HG03457 (cell line): ENCODE measurements around the gene DCANP1.

Experiments
- ATAC-seq: cut with Tn5 transposase; IDR thresholded peaks from one replicate; pipeline ENCODE4 v1.9.1; 2021; ENCODE audit warnings: moderate number of reproducible peaks; ENCODE audit not compliant: unreplicated experiment

Gene DCANP1

DNA sequence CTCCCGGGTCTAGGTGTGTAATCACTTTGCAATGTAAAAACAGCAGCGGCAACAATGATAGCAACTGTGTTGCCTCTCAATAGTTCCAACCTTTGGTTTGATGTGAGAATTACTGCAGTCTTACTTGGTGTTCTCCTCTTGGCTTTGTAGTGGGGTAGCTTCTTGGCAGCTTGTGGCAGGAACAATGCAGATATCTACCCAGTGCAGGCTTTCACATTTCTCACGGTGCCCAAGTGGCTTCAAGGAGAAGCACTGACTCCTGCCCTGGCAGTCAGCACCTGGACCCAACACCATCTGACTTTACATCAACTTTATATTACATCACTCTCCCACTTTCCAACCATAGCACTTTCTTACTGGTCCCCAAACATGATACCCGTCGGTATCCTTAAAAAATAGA is 33.4 kb upstream of the DCANP1 start:
- ATAC-seq, result no peak

DNA sequence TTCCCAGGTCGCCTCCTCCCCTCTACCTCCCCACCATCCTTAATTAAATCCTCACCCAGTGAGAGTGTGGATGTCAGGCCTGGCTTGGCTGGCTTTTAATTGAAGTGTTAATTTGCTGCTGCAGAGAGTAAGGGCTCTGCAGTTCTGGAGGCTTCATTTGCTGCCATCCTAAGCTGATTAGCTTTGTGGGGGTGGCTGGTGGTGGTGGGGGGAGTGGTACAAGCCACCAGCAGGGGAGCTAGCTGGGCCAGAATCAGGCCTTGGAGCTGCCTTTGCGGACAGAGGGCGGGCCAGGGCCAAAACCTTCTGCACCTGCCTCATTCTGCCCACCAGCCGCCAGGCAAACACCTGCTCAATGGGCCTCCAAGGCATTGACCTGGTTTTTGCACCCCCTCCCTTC is 31.8 kb upstream of the DCANP1 start:
- ATAC-seq, result no peak

DNA sequence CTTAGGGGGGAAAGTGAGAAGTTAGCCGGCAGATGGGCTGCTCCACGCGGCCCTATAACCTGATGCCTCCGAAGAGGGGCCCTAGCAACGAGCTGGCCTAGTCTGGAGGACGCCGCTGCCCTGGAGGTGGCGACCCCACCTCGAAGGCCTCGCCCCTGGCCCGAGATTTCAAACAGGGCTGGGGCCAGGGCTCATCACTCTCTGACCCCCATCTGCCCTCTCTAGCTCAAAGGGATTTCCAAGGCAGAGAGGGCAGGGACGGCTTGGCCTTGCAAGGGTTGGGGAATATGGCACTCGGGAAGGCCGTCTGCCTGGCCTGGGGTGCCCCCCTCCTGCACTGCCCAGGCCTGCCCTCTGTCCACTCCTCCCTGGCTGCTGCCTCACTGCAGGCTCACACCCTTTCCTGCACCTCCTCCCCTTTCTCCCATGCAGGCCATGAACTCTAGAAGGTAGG is 30.5 kb upstream of the DCANP1 start:
- no peak for ATAC-seq

DNA sequence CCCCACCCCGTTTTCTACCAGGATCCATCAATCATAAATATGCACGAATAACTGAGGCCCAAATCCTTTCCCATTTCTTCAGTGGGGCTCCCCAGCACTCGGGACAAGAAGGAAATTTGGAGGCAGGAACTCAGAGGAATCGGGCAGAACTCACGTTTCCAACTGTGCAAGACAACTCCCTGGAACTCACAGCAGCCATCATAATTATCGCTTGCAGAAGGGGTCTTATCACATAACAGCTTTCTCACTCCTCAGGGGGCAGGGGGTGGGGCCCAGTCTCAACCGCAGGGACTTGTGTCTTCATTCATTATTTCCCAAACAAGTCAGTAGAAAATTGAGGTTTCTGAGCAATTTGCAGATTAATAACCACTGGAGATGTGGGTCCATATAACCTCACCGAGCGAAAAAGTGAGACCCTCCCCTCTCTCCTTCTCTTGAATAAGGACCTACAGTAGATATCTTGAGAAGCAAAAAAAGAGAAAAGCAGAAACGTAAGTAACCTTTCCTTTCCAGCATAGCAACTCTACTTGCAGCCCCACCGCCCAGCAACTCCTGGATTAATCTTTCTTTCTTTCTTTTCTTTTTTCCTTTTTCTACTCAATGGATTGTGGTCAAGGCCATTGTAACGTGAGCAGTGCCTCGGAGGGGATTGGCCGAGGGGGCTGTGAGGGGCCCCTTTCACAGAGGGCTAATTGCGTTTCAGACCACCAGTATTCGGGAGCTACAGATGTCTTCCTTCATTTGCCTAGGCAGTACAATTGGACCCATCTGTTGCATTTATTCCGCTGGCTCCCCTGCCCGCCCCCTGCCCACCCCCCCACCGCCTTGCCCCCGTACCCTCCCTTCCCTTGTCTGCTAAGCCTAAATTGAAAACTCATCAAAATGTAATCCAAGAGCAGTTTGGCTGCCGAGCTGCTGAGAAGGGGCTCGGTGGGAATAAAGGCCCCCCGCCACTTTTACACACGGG is 29.8 kb upstream of the DCANP1 start:
- no peak for ATAC-seq

DNA sequence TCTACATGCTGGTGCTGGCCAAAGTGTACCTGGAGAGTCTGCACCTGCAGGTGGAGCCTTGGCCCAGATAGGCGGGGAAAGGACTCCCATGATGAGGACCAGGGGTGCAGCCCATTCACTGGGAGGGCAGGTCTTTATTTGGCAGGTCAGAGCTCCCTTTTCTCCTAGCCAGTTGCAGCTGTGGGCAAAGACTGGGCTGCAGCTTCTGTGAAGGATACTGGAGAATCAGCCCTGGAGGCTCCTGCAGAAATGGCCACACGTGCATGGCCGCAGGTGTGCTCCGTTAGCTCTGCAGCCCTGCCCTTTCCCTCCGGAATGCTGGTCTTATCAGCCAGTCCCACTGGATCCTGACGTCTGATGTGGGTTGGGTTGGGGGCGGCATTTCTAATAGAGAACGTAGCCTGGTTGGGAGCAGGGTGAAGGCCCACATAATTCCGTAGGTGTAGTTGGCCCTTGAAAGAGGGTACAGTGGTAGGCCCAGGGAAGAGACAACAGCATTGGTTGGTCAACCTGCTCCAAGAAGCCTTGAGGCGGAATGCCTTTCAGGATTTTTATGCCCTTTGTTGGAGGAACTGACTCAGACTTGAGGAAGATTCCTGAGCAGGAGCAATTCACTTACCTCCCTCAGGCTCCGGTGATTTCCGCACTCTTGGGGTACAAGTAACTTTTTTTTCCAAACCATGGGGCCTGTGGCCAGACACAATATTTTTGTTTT is 27.0 kb upstream of the DCANP1 start:
- ATAC-seq, result no peak

DNA sequence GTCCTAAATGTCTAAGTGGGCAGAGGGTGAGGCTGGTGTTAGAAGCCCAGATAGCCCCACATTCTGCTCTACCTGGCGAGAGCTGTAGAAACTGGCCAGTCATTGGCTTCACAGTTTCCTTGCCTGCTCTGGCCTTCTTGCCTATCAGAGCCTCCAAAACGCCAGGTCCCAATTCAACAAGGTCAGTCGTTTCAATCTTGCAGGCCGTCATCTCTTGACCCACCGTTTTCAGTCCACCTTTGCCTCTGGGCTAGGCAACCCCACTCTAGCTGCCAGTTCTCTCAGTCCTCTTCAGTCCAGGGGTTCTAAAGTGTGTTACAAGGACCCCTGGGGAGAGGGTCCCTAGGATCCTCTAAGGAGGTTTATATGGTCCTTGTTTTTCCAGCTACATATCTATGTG is 25.0 kb upstream of the DCANP1 start:
- no peak for ATAC-seq

DNA sequence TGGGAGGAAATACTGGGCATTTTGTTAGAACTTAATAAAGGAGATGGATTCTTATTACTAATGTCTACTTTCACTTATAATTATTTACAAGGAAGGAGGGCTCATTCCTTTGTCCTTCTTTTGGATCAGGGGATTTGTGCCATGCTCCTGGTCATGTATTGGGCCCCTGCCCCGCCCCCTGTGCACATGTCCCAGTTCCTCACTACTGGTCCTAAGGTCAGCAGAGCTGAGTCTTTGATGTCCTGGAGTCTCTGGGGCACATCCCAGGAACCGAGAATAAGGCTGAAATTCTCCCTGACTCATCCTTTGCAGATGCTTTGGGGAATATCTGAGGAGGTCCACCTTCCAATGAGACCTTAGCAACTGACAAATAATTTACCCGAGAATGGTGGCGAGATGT is 24.6 kb upstream of the DCANP1 start:
- ATAC-seq, result no peak

DNA sequence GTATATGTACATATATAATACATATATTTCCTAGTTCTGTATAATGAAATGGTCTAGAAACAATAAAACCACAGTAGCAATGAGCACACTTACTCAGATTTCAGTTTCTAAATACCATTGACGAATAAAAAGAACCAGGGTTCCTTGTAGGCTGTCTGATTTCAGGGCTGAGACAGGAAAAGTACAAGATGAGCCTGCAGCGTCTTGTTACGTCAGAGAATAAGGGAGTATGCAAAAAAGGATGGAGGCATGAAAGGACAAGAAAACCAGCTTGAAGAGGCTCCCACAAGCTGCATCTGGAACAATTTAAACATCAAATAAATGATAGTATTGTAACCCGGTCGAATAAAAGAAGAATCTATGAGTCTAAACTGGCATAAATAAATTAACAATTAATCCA is 22.8 kb upstream of the DCANP1 start:
- ATAC-seq, result no peak

DNA sequence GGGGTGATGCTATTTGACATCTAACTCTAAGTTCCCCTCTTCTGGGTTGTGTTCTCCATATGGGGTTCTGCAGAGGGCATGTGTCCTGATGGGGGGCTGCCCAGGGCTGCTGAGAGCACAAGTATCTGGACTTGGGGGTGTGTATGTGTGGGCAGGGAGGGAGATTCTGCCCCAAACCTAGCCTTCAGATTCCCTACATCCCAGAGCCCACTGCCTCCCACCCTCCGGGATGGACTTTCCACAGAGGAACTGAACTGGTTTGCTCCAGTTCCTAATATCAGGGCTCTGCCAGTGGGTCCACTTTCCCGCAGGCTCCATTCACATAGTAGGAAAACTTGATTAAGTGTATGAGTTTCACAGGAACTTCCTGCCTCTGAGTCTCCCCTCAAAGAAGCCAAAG is 21.4 kb upstream of the DCANP1 start:
- no peak for ATAC-seq

DNA sequence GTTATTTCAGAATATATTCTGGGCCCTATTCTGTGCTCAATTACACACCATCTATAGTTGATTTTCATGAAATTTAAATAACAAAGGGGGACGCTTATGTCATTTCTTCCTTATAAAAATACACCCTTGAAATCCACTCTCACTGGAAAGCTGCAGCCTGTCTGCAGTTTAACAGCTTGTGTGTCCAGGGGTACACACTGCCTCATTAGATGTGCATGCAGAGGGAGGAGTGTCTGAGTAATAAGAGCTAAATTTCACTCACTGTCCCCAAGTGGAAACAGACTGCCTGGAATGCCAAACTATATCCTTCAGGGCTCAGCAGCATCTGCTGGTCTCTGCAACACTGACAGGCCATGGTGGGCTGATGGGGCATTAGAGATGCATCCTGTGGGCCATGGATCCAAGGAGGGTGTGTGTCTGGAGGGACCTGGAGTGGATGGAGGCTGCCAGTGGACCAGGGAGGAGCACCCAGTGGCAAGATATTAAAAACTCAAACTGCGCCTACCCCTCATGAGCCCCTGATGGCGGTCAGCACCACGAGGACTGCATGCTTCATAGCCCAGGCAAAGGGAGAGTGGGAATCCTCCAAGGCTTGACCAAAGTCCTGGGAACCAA is 20.8 kb upstream of the DCANP1 start:
- ATAC-seq, result no peak

DNA sequence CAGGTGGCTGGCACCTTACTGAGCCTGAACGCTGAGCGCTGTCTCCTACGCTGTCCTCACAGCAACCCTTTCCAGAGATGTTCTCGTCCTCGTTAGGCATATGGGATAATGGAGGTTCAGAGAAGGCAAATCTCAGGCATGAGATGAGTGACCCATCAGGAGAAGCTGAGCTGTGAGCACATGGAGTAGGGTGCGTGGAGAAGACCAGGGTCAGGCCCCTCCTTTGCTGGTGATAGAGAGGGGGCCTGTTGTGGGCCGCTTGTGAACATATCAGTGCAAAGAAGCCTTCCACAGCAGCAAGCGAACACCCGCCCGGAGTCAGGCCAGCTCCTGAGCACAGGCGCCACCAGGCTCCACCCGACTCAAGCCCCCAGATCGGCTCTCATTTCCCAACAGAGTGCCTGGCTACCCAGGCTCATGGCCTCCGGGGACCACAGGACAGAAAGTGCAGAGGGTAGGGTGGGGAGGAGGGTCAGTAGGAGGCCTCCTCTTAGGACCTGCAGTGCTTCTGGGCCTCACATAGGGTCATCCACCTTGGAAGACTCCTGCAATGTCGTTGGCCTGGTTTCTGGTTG is 20.0 kb upstream of the DCANP1 start:
- no peak for ATAC-seq

DNA sequence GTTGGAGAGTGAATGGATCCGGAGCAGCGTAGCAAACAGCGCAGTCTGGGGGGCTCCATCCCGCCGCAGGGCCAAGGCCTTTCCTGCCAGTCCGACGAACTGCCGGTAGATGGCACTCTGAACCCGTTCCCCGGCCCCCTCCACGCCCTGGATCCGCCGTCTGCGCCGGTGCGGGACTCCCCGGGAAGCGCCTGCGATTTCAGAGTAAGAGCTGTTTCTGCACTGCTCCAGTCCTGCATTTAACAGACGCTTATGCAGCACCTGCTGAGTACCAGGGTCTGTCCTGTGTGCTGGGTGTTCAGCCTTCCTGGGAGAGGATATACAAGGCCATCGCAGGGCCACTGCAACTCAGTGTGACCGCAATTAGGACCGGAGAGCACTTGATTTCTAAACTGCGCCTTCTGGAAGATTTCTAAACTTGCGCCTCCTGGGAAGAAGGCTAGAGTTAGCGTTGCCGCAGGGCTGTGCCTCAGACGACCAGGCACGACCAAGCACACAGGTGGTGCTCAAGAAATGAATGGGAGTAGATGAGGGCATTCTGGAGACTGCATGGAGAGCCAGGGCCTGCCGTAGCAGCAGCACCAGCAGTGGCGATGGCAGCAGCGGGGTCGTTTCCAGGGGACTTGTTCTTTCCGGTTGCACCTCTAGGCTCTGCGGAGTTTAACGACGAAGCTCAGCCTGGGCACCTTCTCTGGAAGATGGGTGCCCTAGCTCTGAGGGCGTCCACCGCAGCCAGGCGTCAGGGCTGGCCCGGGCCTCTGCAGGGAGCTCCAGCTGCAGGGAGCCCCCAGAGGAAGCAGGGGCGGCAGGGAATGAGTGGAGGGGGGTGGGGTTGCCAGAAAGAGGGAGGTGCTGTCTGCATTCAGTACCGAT is 19.3 kb upstream of the DCANP1 start:
- ATAC-seq, result no peak

DNA sequence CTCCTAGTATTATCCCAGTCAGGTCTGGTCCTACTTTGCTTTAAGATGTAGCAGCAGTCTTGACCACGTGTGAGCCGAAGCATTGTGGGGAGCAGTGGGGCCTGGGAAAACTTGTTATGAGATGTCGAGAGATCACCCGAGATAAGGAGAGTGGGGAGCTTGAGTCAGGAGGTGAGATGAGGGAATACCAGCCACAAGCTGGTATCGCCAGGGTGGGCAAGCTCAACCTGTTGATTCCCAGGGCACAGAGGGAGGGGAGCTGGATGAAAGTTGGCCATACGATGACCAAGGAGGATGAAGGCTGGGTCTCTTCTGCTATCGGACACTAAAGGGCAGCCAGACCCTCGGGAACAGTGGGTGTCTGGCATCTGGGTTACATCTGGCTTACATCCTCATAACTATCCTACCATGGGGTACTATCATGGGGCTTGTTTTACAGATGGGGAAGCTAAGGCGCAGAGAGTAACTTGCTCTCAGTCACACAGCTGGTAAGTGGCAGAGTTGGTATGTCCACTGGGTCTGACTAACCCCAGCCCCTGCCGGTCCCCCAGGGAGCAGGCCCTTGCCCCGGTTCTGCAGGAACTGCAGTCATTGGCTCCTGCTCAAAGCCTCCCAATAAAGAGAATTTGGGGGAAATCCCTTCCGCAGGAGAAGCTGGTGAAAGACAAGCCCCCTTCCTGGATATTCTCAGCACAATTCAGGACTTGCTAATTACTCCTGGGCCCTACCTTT is 18.4 kb upstream of the DCANP1 start:
- no peak for ATAC-seq

DNA sequence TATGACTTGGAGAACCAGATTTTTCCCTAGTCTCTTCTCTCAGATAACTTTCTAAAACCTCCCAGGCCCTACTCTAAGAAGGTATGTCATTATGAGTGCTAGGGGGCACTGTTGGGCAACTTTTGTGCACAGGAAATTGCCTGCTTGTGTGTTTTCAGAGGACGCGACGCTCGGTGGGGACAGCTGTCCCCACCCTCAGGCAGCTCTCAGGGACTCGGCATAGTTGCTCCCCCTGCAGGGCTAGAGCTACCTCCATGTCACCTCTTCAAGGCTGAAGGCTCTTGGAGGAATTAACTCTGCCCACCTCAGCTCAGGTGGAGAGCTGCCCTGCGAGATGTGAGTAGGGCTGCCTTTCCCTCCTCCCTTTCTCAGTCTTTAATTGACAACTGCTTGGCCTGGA is 15.2 kb upstream of the DCANP1 start:
- peak; percentile 54 for ATAC-seq

DNA sequence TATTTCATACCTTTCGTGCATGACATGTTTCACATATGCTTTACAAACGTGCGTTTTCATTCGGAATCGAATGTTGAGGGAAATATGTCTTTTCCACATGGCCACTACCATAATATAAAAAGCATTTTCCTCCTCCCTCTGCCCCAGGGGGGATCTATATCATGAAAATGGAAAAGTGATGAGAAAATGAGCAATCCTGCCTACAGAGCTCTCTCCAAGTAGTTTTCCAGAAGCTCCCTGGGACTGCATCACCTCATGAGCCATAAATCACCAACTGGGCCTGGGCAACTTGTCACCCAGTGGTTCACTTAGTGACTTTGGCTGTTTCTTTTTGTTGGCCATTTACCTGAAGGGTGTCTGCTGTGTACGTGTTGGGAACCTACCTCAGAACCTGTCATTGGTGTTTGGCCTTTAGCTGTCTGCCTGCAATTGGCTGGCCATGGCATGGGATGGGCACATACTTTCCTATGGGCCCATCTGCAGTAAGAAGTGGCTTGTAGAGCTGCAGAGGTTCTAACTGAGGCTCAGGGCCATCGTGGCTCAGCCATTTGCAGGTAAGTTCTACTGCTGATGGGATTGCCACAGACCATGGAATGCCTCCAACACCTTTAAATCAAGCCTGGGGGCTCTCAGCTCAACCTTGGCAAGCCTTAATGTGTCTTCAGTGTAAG is 14.5 kb upstream of the DCANP1 start:
- no peak for ATAC-seq

DNA sequence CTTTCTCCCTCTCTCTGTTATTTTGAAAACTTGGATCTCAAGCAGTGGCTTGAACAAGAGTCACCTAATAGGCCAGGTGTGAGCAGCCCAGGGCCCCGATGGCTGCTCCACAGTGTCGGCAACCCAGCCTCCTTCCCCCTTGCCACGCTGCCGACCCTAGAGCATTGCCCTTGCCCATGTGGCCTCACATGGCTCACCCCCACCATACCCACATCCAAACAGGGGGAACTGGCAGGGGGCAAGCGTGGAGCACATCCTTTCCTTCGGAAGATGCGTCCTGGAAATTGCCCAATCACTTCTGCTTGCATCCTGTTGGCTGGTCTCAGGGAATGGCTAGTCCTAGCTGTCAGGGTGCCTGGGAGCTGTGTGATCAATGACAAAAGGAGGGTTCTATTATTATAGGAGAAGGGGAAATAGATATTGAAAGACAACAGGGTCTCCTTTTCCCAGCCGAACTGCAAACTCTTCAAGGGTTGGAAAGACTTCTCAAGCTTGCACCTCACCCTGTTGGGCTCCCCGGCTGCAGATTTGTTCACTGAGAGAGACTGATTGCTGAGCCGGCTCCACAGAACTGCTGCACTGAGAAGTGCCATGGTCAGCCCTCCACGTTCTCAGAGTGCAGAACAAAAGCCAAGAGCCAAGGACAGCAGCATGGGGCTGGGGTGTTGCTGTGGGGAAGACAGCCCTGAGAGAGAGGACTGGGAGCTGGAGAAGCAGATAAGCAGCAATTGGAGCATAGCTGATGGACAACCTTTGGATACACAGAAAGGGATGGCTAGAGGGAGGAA is 13.3 kb upstream of the DCANP1 start:
- ATAC-seq, result no peak

DNA sequence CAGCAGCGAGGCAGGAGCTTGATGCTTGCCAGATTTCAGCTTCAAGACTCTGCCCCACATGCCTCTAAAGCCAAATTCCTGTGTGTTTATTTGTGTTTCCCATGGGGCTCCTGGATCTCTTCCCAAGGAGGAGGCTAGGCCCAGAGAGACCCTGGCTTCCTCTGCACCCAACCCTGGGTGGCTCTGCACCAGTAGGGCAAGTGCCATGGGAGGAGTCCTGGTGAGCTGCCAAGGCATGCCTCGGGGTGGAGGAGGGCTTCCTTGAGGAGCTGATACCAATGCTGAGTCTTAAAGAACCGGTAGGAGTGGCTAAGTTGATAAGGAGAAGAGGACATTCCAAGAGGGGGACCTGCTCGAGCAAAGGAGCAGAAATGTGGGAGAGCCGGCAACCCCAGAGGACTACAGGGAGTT is 11.8 kb upstream of the DCANP1 start:
- ATAC-seq, result no peak

DNA sequence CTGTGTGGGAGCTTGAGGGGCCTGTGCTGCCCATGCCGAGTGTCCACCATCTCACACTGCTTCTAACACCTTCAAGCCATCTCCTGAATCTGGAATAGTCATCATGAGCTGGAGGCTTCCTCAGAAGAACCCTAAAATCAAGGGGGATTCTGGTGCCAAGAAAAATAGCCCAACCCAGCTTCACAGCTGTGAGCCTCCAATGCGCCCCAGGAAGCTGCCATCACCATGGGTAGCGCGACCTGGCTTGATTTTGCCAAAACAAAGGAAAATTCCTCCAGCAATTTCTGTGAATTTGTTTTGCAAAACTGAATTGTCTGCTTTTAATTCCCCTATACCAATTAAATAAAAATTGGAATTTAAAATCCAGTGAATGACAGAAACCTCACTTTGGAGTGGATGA is 11.2 kb upstream of the DCANP1 start:
- no peak for ATAC-seq
